AG04449 (cell line): ENCODE measurements around the gene PRM1.
A peak's percentile ranks its signal among the peaks of the same experiment; 100 is the strongest.

ENCODE experiments used
- CTCF ChIA-PET: fragments of 350-600 bp; formaldehyde crosslinking; extraction: SDS; loops from one replicate; lab custom pipeline; 2021; ENCODE audit warnings: antibody characterized with exemption; lab: Yijun Ruan, JAX
- POLR2A ChIA-PET: fragments of 400-600, 350-600 bp; formaldehyde crosslinking; extraction: SDS; loops from one replicate; lab custom pipeline; 2020; ENCODE audit warnings: antibody characterized with exemption, inconsistent platforms; lab: Yijun Ruan, JAX
- DNase-seq: peaks from one replicate; pipeline ENCODE4 v3.0.0-alpha.2; 2010; ENCODE audit warnings: low read depth, low spot score
- H3K4me3 ChIP-seq: 2 replicates; pipeline ENCODE4 v1.5.1; 2011; ENCODE audit warnings: low read depth, mild to moderate bottlenecking, control low read depth, low read length
- TF ChIP-seq, protein P1 (sequence below): IDR thresholded peaks from one replicate; pipeline ENCODE4 v1.5.1; 2011; ENCODE audit warnings: mild to moderate bottlenecking, moderate library complexity, low read length, control low read depth, inconsistent platforms; ENCODE audit not compliant: insufficient read depth; ENCODE audit errors: missing control alignments

Gene PRM1

DNA sequence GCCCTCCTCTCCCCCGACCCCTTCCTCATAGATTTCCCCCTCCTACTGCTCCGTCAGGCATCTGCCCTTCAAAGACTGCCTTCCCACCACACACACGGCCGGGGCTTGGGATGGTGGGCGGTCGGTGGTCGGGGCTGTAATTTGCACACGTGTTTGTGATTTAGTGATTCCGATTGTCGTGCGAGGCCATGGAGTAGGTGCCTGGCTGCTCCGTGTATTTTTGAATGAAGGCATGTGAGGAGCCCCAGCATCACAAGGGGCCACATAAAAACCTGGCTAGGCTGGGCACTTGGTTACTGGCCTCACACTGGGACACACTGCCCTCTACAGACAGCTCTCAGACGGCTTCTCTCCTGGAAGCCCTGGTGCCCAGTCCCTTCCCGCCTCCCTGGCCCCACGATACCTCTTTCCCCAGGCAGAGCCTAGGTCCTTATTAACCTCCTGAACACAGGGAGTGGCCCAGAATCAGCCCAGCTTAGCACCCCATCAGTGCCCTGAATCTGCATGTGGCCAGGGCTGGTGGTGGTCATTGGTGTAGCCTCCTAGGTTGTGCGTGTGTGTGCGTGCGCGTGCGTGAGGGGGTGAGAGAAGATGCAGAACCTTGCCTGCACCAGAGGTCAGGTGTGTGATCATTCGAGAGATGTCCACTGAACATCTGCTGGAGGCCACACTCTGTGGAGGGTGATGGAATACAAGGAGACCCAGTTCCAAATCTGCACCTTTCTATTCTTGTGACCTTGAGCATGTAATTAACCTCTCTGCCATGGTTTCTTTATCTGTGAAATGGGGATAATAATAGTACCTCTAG lies 23.8 kb downstream of the PRM1 start:
- ChIA-PET POLR2A (interaction anchor here (1.1 to 3.0 kb wide), 8 partner anchors 10 to 294 kb away, joined by 3 to 42 read pairs (median 10); no protein-coding TSS in a partner anchor), CTCF (interaction anchor here (0.8 to 13.4 kb wide), 31 partner anchors 11 to 312 kb away, joined by 3 to 492 read pairs (median 5); partner anchors contain the start of genes CLEC16A, PRM2, PRM3 and TNP2)
- peak overlapping the region; percentile 74 for H3K4me3 ChIP-seq
- no peak for DNase-seq
- TF ChIP-seq, protein P1, sequence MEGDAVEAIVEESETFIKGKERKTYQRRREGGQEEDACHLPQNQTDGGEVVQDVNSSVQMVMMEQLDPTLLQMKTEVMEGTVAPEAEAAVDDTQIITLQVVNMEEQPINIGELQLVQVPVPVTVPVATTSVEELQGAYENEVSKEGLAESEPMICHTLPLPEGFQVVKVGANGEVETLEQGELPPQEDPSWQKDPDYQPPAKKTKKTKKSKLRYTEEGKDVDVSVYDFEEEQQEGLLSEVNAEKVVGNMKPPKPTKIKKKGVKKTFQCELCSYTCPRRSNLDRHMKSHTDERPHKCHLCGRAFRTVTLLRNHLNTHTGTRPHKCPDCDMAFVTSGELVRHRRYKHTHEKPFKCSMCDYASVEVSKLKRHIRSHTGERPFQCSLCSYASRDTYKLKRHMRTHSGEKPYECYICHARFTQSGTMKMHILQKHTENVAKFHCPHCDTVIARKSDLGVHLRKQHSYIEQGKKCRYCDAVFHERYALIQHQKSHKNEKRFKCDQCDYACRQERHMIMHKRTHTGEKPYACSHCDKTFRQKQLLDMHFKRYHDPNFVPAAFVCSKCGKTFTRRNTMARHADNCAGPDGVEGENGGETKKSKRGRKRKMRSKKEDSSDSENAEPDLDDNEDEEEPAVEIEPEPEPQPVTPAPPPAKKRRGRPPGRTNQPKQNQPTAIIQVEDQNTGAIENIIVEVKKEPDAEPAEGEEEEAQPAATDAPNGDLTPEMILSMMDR = peak; percentile 89

DNA sequence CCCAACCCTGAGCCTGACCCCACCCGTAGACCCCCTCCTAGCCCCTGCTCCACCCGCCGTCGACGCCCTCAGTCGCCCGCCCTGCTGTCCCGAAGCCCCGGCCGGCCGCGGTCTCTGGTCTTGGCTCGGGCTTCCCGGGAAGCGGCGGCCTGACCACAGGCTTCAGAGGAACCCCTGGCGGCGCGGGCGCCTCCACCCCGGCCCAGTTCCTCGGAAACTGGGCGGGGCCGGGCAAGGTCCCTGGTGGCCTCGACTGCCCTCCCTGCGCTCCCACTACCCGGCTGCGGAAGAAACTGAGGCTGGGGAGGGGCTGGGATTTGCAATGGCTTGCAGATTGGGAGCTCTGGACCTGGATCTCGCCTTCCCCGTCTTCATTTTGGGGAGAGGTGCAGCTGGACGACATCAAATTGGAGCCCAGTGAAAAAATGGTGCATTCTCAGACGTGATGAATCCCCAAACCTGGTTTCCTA lies 24.4 kb downstream of the PRM1 start:
- ChIA-PET POLR2A (interaction anchor here (0.5 to 3.0 kb wide), 40 partner anchors 9 to 541 kb away, joined by 3 to 42 read pairs (median 6); partner anchors contain the start of gene PRM2), CTCF (interaction anchor here (0.6 to 13.4 kb wide), 38 partner anchors 12 to 312 kb away, joined by 3 to 492 read pairs (median 5); partner anchors contain the start of genes CLEC16A, PRM2, PRM3 and TNP2)
- peak overlapping the region; percentile 74 for H3K4me3 ChIP-seq
- DNase-seq = no peak
- TF ChIP-seq, protein P1 = no peak

DNA sequence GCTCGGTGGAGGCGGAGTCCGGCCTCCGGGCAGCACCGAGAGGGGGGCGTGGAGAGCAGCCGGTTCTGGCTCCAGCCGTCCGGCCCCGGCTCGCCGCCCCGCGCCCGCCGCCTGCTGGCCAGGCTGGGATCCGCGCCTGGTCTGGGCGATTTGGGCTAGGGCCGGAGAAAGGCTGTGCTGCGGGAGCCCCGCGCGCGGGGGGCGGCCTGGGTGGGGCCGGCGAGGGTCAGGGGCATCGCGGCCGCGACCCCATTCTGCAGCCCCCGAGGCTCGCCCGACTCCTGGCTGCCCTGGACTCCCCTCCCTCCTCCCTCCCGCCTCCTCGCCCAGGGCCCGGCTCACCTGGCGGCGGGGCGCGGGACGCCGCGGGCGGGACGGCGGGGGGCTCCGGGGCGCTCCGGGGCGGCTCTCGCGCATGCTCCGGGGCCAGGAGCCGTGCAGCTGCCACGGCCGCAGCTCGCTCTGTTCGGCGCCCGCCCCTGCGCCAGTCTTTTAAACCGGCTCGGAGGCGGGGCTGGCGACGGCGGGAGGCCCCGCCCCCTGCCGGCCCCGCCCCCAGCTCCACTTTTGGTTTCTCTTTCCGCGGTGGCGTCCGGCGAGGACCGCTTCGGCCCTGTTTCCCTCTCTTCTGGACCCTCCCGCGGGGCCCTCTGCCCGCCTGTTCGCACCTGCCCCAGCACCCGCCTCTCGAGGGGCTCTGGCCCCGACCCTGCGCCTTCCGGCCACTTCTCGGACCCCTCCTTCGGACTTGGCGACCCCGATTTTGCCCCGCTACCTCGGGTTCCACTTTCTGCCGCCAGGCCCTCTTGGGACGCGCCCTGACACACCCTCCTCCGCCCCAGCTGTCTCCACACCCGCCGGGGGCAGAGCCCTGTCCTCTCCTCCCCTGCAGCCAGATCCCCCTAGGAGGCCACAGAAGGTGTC lies 25.1 kb downstream of the PRM1 start, which contains the start of gene SOCS1:
SOCS1 (minus strand) TSS at position 468 of the 924 bp plus-strand sequence. CDS start 726 bp downstream, outside the sequence.
- H3K4me3 ChIP-seq = peak within 1 kb of the TSS; percentile 74
- CTCF ChIA-PET = interaction anchor here (0.5 to 13.4 kb wide), 60 partner anchors 9 to 467 kb away, joined by 3 to 492 read pairs (median 4); partner anchors contain the start of genes PRM3 and TNP2
- POLR2A ChIA-PET = interaction anchor here (0.5 to 3.0 kb wide), 54 partner anchors 8 to 542 kb away, joined by 3 to 42 read pairs (median 5); partner anchors contain the start of genes PRM2 and PRM3
- TF ChIP-seq, protein P1 = peak; percentile 74
- no peak for DNase-seq

DNA sequence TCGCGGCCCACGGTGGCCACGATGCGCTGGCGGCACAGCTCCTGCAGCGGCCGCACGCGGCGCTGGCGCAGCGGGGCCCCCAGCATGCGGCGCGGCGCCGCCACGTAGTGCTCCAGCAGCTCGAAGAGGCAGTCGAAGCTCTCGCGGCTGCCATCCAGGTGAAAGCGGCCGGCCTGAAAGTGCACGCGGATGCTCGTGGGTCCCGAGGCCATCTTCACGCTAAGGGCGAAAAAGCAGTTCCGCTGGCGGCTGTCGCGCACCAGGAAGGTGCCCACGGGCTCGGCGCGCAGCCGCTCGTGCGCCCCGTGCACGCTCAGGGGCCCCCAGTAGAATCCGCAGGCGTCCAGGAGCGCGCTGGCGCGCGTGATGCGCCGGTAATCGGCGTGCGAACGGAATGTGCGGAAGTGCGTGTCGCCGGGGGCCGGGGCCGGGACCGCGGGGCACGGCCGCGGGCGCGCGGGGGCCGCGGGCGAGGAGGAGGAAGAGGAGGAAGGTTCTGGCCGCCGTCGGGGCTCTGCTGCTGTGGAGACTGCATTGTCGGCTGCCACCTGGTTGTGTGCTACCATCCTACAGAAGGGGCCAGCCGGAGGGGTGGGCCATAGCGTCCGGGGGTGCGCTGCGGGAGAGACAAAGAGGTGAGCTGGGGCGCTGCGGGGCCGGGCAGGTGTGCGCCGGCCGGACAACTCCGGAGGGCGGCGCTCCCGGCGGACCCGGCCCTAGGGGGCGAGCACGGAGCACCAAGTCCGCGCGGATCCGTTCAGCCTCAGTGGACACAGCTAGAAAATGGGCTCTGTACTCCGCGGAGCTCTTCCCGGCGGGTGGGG lies 26.0 kb downstream of the PRM1 start:
- ChIA-PET CTCF (interaction anchor here (0.5 to 13.4 kb wide), 48 partner anchors 10 to 468 kb away, joined by 3 to 492 read pairs (median 4); partner anchors contain the start of genes PRM3 and TNP2), POLR2A (interaction anchor here (0.6 to 3.0 kb wide), 38 partner anchors 9 to 542 kb away, joined by 3 to 42 read pairs (median 6); partner anchors contain the start of gene PRM3)
- H3K4me3 ChIP-seq = peak overlapping the region; percentile 74
- DNase-seq = no peak
- TF ChIP-seq, protein P1 = no peak
